UCSD-AML1 (cell line): ENCODE data around the gene AJM1.

Experiments
- DNase-seq: peaks from one replicate; lab custom pipeline; 2025; ENCODE audit not compliant: unreplicated experiment; lab: John Stamatoyannopoulos, UW

Gene AJM1

GRCh38 chr9:136853596-136854112 is 11.4 kb downstream of the AJM1 start:
- no peak for DNase-seq

- no peak for DNase-seq
These were observed 12.0 kb downstream of the AJM1 start for GRCh38 chr9:136854113-136854841.

- no peak for DNase-seq
These were observed 12.7 kb downstream of the AJM1 start for GRCh38 chr9:136854842-136855460.

GRCh38 chr9:136855461-136856078 is 13.3 kb downstream of the AJM1 start:
- DNase-seq = no peak

- DNase-seq = no peak
These were observed 13.8 kb downstream of the AJM1 start for GRCh38 chr9:136856079-136856476.

DNA sequence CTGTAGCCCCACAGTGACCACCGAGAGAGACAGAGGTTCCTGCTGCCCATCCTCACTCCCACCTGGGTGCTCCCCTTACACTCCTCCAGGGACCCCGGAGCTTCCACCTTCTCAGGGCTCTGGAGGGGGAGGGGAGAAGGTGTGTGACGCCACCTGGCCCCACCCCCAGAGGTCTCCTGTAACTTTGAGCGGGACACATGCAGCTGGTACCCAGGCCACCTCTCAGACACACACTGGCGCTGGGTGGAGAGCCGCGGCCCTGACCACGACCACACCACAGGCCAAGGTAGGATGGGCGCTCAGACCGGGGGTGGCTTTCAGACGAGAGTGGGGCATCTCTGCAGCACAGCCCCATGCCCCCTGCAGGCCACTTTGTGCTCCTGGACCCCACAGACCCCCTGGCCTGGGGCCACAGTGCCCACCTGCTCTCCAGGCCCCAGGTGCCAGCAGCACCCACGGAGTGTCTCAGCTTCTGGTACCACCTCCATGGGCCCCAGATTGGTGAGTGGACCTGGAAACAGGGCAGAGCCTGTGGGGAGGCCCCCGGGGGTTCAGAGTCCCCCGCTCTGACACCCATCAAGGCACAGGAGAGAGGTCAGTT is 14.4 kb downstream of the AJM1 start:
- no peak for DNase-seq

GRCh38 chr9:136857166-136857565 is 14.9 kb downstream of the AJM1 start:
- DNase-seq = no peak

- DNase-seq = no peak
These were observed 15.5 kb downstream of the AJM1 start for GRCh38 chr9:136857581-136858412.

DNA sequence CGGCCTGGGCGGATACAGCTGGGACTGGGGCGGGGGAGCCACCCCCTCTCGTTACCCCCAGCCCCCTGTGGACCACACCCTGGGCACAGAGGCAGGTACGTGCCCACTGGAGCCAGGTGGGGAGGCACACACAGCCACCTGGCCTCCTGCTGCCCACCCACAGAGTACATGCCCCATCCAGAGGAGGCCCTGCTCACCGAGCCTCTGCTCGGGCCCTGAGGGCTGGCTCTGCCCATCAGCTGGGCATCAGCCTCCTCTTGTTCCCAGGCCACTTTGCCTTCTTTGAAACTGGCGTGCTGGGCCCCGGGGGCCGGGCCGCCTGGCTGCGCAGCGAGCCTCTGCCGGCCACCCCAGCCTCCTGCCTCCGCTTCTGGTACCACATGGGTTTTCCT is 16.2 kb downstream of the AJM1 start:
- no peak for DNase-seq

DNA sequence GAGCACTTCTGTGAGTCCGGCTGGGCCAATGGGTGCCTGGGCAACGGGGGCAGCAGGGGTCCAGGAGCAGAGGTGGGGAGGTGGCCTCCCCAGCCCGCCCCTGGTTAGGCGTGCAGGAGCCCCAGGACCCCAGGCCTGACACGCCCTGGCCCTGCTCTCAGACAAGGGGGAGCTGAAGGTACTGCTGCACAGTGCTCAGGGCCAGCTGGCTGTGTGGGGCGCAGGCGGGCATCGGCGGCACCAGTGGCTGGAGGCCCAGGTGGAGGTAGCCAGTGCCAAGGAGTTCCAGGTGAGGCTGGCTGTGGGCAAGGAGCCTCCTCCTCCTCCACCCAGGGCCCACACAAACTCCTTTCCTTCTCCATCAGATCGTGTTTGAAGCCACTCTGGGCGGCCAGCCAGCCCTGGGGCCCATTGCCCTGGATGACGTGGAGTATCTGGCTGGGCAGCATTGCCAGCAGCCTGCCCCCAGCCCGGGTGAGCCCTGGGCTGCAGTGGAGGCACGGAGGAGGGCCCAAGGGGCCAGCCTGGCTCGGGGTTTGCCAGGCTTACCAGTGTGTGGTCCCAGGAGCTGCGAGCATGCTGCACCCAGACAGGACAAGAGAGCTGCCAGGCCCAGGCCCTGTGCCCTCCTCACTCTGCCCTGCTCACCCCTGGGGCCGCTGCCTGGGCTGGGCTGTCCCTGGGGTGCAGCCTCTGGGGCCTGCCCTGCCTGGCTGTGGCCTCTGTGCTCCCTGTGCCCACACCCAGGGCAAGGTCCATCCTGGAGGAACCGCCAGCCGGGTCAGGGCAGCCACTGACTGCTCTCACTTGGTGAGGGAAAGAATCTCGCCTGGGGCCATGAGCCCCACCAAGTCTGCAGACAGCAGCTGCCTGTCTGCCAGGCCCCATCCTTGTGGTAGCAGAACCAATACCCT is 16.8 kb downstream of the AJM1 start:
- DNase-seq = no peak

GRCh38 chr9:136860529-136860928 is 18.3 kb downstream of the AJM1 start:
- no peak for DNase-seq

DNA sequence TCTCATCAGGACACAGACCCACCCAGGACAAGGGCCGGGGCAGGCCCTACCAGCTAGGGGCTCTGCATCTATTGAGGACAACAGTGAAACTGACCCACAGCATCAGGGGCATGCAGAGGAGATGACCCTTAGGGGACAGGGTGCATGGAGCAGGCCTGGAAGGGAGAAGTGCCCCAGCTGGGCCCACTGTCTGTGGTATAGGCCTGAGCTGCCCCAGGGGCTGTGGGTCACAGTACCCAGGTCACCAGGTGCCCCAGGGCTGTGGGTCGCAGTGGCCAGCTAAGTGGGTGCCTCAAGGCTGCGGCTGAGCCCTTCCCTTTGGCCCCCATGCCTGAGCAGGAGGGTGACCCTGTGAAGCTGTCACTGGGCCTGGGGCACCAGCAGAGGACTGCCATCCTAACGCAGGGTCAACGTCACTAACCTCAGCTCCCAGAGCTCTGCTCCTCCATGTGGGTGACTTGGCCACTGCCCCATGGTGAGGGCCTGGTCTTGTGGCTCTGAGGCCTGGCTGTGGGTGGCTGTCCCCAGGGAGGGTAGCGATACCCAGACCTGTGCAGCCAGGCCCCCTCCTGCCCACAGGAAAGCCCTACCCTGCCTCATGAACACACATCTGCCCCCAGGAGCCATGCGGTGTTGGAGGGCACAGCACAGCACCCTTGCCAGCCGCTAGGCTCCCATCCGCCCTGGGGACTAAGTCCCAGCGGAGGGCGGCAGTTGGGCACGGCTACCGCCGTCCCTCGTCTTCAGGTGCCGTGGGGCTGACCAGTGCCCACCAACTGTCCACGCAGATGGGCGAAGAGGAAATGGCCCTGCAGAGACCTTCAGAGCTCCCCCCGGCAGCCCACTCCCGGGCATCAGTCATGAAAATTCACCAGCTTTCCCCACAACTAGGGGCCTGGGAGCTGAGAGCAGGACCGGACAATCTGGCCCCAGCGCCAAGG is 18.9 kb downstream of the AJM1 start:
- DNase-seq = no peak

- no peak for DNase-seq
These were observed 19.7 kb downstream of the AJM1 start for GRCh38 chr9:136861874-136862457.

- no peak for DNase-seq
These were observed 20.8 kb downstream of the AJM1 start for GRCh38 chr9:136862849-136863622.

- DNase-seq = no peak
These were observed 21.5 kb downstream of the AJM1 start for GRCh38 chr9:136863623-136864273.

DNA sequence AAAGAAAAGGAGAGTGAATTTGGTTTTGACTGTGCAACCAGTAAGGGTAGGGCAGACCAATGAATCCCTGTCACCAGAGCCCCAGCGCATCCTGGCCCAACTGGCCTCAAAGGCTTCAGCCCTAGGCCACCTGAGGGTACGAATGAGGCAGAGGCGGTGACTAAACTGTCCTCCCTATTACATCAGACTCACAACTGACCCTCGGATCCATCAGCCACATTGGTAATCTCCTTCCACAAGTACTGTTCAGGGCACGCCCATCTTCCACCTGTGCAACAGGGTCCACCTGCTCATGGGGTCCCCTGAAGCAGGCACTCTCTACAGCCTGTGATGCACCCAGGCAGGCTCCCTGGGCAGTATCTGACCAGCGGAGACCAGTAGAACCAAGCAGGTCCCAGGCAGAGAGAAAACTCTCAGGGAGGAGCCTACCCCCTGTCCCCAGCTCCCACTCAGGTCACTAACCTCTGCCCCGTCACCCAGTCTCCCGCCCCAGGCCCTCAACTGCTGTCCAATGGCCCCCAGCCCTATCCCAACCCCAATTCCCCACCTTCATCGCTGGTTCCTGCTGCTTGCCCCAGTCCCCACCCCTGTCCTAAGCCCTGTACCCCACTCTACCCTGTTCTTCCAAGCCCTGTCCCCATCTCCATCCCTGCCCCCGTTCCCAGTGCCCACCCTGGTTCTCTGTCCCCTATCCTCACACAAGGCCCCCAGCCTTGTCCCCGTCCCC is 22.9 kb downstream of the AJM1 start:
- DNase-seq = no peak

GRCh38 chr9:136865768-136866103 is 23.5 kb downstream of the AJM1 start:
- no peak for DNase-seq
